IMR-90 (cell line): ENCODE results near the gene SLC46A1.

Source experiments
- CTCF ChIP-seq: conservative IDR thresholded peaks from 2 replicates; pipeline ENCODE4 v1.5.1; 2012; ENCODE audit warnings: mild to moderate bottlenecking, low read depth, low read length, improper control_type of control experiment
- POLR2A ChIP-seq: IDR thresholded peaks from 2 replicates; pipeline ENCODE4 v1.6.1; 2012; ENCODE audit warnings: mild to moderate bottlenecking, low read depth, low read length
- RAD21 ChIP-seq: IDR thresholded peaks from 2 replicates; pipeline ENCODE4 v1.6.1; 2012; ENCODE audit warnings: low read length, improper control_type of control experiment
- RCOR1 ChIP-seq: IDR thresholded peaks from 2 replicates; pipeline ENCODE4 v1.6.1; 2012; ENCODE audit warnings: mild to moderate bottlenecking, low read length, improper control_type of control experiment; ENCODE audit not compliant: insufficient replicate concordance
- RFX5 ChIP-seq: IDR thresholded peaks from 2 replicates; pipeline ENCODE4 v1.8.0; 2012; ENCODE audit warnings: low read depth, mild to moderate bottlenecking, low read length, moderate library complexity

DNA sequence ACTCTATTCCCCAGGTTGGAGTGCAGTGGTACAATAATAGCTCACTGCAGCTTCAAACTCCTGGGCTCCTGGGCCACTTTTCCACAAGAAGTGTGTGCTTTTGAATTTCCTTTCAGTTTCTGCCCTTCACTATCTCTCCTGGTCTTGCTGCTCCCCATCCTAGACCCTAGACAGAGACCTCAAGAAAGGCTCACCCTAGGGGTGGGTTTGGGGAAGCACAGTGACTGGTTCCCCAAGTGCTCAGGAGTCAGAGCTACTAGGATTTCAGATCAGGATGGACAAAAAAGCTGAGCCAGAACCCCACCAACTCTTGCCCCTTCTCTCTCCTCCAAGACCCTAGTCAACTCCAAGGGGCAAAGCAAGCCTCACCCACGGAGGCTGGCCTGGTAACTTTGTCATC, 39.4 kb downstream of the SLC46A1 start:
- TF ChIP-seq RAD21, result no peak
- no peak for TF ChIP-seq RFX5
- no peak for TF ChIP-seq CTCF
- no peak for TF ChIP-seq POLR2A
- no peak for TF ChIP-seq RCOR1
